Smooth muscle cell of the brain vasculature (primary cell): ENCODE data around the gene CFAP251.

Experiments used
- DNase-seq: peaks from one replicate; pipeline ENCODE4 v3.0.0-alpha.2; 2012; ENCODE audit warnings: low read depth, low spot score

Gene CFAP251

GRCh38 chr12:122001466-122002209 lies 83.2 kb downstream of the CFAP251 start:
- DNase-seq, result no peak

- DNase-seq, result no peak
Measured at GRCh38 chr12:122003651-122004611, 85.5 kb downstream of the CFAP251 start.

- DNase-seq, result no peak
Measured at GRCh38 chr12:122004633-122005071, 86.3 kb downstream of the CFAP251 start.

- no peak for DNase-seq
Measured at GRCh38 chr12:122005252-122005776, 86.9 kb downstream of the CFAP251 start.

GRCh38 chr12:122006186-122006926 lies 88.0 kb downstream of the CFAP251 start:
- DNase-seq, result no peak

GRCh38 chr12:122009741-122010140 lies 91.3 kb downstream of the CFAP251 start:
- no peak for DNase-seq

GRCh38 chr12:122012184-122012583 lies 93.8 kb downstream of the CFAP251 start:
- DNase-seq, result no peak

- no peak for DNase-seq
Measured at GRCh38 chr12:122013136-122013535, 94.7 kb downstream of the CFAP251 start.

- no peak for DNase-seq
Measured at GRCh38 chr12:122013791-122014590, 95.6 kb downstream of the CFAP251 start.

- no peak for DNase-seq
Measured at GRCh38 chr12:122014781-122015180, 96.4 kb downstream of the CFAP251 start.

GRCh38 chr12:122018457-122018856 lies 100.1 kb downstream of the CFAP251 start:
- no peak for DNase-seq

GRCh38 chr12:122018937-122019336 lies 100.5 kb downstream of the CFAP251 start:
- DNase-seq, result no peak

- no peak for DNase-seq
Measured at GRCh38 chr12:122020795-122021192, 102.4 kb downstream of the CFAP251 start.

- DNase-seq, result no peak
Measured at GRCh38 chr12:122021193-122021821, 102.9 kb downstream of the CFAP251 start.

- DNase-seq, result no peak
Measured at GRCh38 chr12:122021822-122022392, 103.5 kb downstream of the CFAP251 start, which contains the start of gene BCL7A. BCL7A (plus strand) TSS chr12:122021884; CDS start chr12:122022092, 208 bp downstream.

GRCh38 chr12:122022393-122023338 lies 104.3 kb downstream of the CFAP251 start:
- DNase-seq, result no peak

GRCh38 chr12:122023339-122024131 lies 105.1 kb downstream of the CFAP251 start:
- DNase-seq, result no peak
